GM12872 (cell line): ENCODE data around the gene CWC25.

Experiments
- CTCF ChIP-seq: IDR thresholded peaks from 3 replicates; pipeline ENCODE4 v1.5.1; 2011; ENCODE audit warnings: low read depth, mild to moderate bottlenecking, low read length, moderate library complexity; ENCODE audit not compliant: insufficient read depth

The CWC25 gene

GRCh38 chr17:38844261-38844757 lies 19.2 kb upstream of the CWC25 start:
- no peak for TF ChIP-seq CTCF

- no peak for TF ChIP-seq CTCF
Observed at GRCh38 chr17:38825762-38826247, 684 bp upstream of the CWC25 start.

GRCh38 chr17:38815576-38816193 lies 9.4 kb downstream of the CWC25 start:
- TF ChIP-seq CTCF, result peak; percentile 35; the same call in 2 of the 3 replicates

GRCh38 chr17:38809828-38810227 lies 15.3 kb downstream of the CWC25 start:
- TF ChIP-seq CTCF, result no peak

- TF ChIP-seq CTCF, result no peak
Observed at GRCh38 chr17:38800237-38800760, 24.8 kb downstream of the CWC25 start.

- TF ChIP-seq CTCF, result no peak
Observed at GRCh38 chr17:38799501-38800236, 25.5 kb downstream of the CWC25 start, which contains the start of gene PIP4K2B. PIP4K2B (minus strand) TSS chr17:38799556; CDS start chr17:38799424, 132 bp downstream.
